ENCODE measurements around the gene POM121C.
"Not testable (repeated sequence)": the region's sequence is repeated elsewhere in the genome, so short reads cannot be mapped to it uniquely, and the experiment has no call there.

GRCh38 chr7:75480313-75480712 lies 5.8 kb downstream of the POM121C start:
- TF ChIP-seq SP1 (IDR thresholded peaks at IDR 0.05; ENCODE audit: low read depth, low read length); POLR2AphosphoS5 (IDR thresholded peaks at IDR 0.05; ENCODE audit: low read length); EZH2 (IDR thresholded peaks at IDR 0.05; ENCODE audit: borderline replicate concordance, control insufficient read depth, low read depth, low read length); MTA2 (IDR thresholded peaks at IDR 0.05; ENCODE audit: low read depth); FOXM1 (IDR thresholded peaks at IDR 0.05; ENCODE audit: low read depth, low read length); MEF2B (IDR thresholded peaks at IDR 0.05; ENCODE audit: partially characterized antibody, poor library complexity, severe bottlenecking); FOS (IDR thresholded peaks at IDR 0.05; ENCODE audit: borderline replicate concordance, extremely low read depth, insufficient read length); SKIL (IDR thresholded peaks at IDR 0.05; ENCODE audit: low read depth, poor library complexity, severe bottlenecking): not testable (repeated sequence)
